ENCODE measurements around the gene CMPK2.

Gene CMPK2

GRCh38 chr2:6883448-6884122, 17.9 kb upstream of the CMPK2 start:
- no peak overlapping the region for H3K27ac ChIP-seq
- H3K4me3 ChIP-seq (ENCODE audit: low read depth, low read length) = no peak overlapping the region
- TF ChIP-seq CTCF (IDR thresholded peaks at IDR 0.05; ENCODE audit: low read depth, low read length) = no peak
- H3K9me3 ChIP-seq (ENCODE audit: severe bottlenecking) = no peaks in the 10 kb centered on the region
- peaks cover 2% of the 10 kb centered on the region for H3K27me3 ChIP-seq (ENCODE audit: insufficient read depth, low read depth, severe bottlenecking)
- H3K36me3 ChIP-seq = no peaks in the 10 kb centered on the region
- no peak for DNase-seq

- no peak overlapping the region for H3K27ac ChIP-seq
- no peak for TF ChIP-seq CTCF (IDR thresholded peaks at IDR 0.05; ENCODE audit: low read depth, low read length)
Measured at GRCh38 chr2:6881516-6881915, 15.8 kb upstream of the CMPK2 start.

GRCh38 chr2:6881046-6881445, 15.3 kb upstream of the CMPK2 start:
- Histone ChIP-seq H3K4me3 (ENCODE audit: low read depth, low read length) (no peak overlapping the region), H3K9me3 (ENCODE audit: severe bottlenecking) (no peaks in the 10 kb centered on the region), H3K36me3 (no peaks in the 10 kb centered on the region), H3K27ac (no peak overlapping the region), H3K27me3 (ENCODE audit: insufficient read depth, low read depth, severe bottlenecking) (peaks cover 2% of the 10 kb centered on the region)
- DNase-seq = no peak
- no peak for TF ChIP-seq CTCF (IDR thresholded peaks at IDR 0.05; ENCODE audit: low read depth, low read length)

More at GRCh38 chr2:6881516-6881915, 15.8 kb upstream of the CMPK2 start:
- no peak for DNase-seq
- no peaks in the 10 kb centered on the region for H3K9me3 ChIP-seq (ENCODE audit: severe bottlenecking)
- peaks cover 2% of the 10 kb centered on the region for H3K27me3 ChIP-seq (ENCODE audit: insufficient read depth, low read depth, severe bottlenecking)
- H3K4me3 ChIP-seq (ENCODE audit: low read depth, low read length) = no peak overlapping the region
- H3K36me3 ChIP-seq = no peaks in the 10 kb centered on the region

GRCh38 chr2:6880200-6880733, 14.6 kb upstream of the CMPK2 start:
- H3K9me3 ChIP-seq (ENCODE audit: severe bottlenecking) = no peaks in the 10 kb centered on the region
- no peak for DNase-seq
- H3K27me3 ChIP-seq (ENCODE audit: insufficient read depth, low read depth, severe bottlenecking) = peaks cover 2% of the 10 kb centered on the region
- no peaks in the 10 kb centered on the region for H3K36me3 ChIP-seq
- H3K27ac ChIP-seq = no peak overlapping the region
- no peak overlapping the region for H3K4me3 ChIP-seq (ENCODE audit: low read depth, low read length)
- no peak for TF ChIP-seq CTCF (IDR thresholded peaks at IDR 0.05; ENCODE audit: low read depth, low read length)

GRCh38 chr2:6879011-6879410, 13.3 kb upstream of the CMPK2 start:
- peaks cover 2% of the 10 kb centered on the region for H3K9me3 ChIP-seq (ENCODE audit: severe bottlenecking)
- no peaks in the 10 kb centered on the region for H3K36me3 ChIP-seq
- peaks cover 2% of the 10 kb centered on the region for H3K27me3 ChIP-seq (ENCODE audit: insufficient read depth, low read depth, severe bottlenecking)
- H3K27ac ChIP-seq = no peak overlapping the region
- no peak for TF ChIP-seq CTCF (IDR thresholded peaks at IDR 0.05; ENCODE audit: low read depth, low read length)
- DNase-seq = no peak
- no peak overlapping the region for H3K4me3 ChIP-seq (ENCODE audit: low read depth, low read length)

- Histone ChIP-seq H3K9me3 (ENCODE audit: severe bottlenecking) (peaks cover 2% of the 10 kb centered on the region), H3K27ac (no peak overlapping the region), H3K4me3 (ENCODE audit: low read depth, low read length) (no peak overlapping the region), H3K36me3 (no peaks in the 10 kb centered on the region), H3K27me3 (ENCODE audit: insufficient read depth, low read depth, severe bottlenecking) (peaks cover 2% of the 10 kb centered on the region)
- no peak for DNase-seq
- no peak for TF ChIP-seq CTCF (IDR thresholded peaks at IDR 0.05; ENCODE audit: low read depth, low read length)
Measured at GRCh38 chr2:6878549-6878948, 12.8 kb upstream of the CMPK2 start.

Data from WERI-Rb-1 (cell line).